BJ (cell line): ENCODE measurements around the gene RUVBL1. TPM values are rescaled to one million over a fixed set of nuclear protein-coding genes. Genes with fewer than 3 reads are reported as not detected.

Experiments used
- CTCF ChIA-PET: fragments of 350-600 bp; formaldehyde crosslinking; extraction: SDS; loops from one replicate; lab custom pipeline; 2021; ENCODE audit warnings: antibody characterized with exemption, inconsistent platforms; lab: Yijun Ruan, JAX
- POLR2A ChIA-PET: fragments of 300-600 bp; sonication (Branson Sonifier 250); formaldehyde crosslinking; extraction: SDS; loops from one replicate; lab custom pipeline; 2021; ENCODE audit warnings: antibody characterized with exemption; lab: Charles Lee
- DNase-seq: peaks from one replicate; pipeline ENCODE4 v3.0.0-alpha.2; 2011; ENCODE audit warnings: low read depth
- H3K27me3 ChIP-seq: 2 replicates; pipeline ENCODE4 v1.6.0; 2011; ENCODE audit warnings: low read length; ENCODE audit not compliant: control insufficient read depth, insufficient read depth
- H3K36me3 ChIP-seq: 2 replicates; pipeline ENCODE4 v1.5.1; 2011; ENCODE audit warnings: low read length; ENCODE audit not compliant: control insufficient read depth, insufficient read depth
- H3K4me3 ChIP-seq: 2 replicates; pipeline ENCODE4 v1.5.1; 2011; ENCODE audit warnings: low read depth, mild to moderate bottlenecking, control low read depth, low read length
- CTCF ChIP-seq: IDR thresholded peaks from 2 replicates; pipeline ENCODE4 v1.5.1; 2011; ENCODE audit warnings: low read depth, mild to moderate bottlenecking, control low read depth, inconsistent platforms, low read length, moderate library complexity; ENCODE audit not compliant: insufficient read depth
- polyA plus RNA-seq: library from polyadenylated mRNA; depleted of rRNA; stranded (reverse); fragments of >200 nt; gene quantifications from 2 replicates; pipeline ENCODE4 v1.2.3, GENCODE V29; 2011; rRNA removed
- small RNA-seq: library from RNA; depleted of rRNA; stranded (forward); fragments of <200 nt; gene quantifications from one replicate; pipeline ENCODE3, GENCODE V24; 2012; ENCODE audit warnings: low replicate concordance, low read depth; ENCODE audit not compliant: insufficient read length

RUVBL1 gene
- polyA plus RNA-seq, 1 experiment: 67.6 TPM

GRCh38 chr3:128036119-128036518 is 87.5 kb downstream of the RUVBL1 start:
- no peak for DNase-seq
- Histone ChIP-seq H3K27me3 (peaks cover 8% of the 10 kb centered on the region), H3K36me3 (no peaks in the 10 kb centered on the region), H3K4me3 (no peak overlapping the region)
- no peak for TF ChIP-seq CTCF
- POLR2A ChIA-PET: no interaction called here
- CTCF ChIA-PET: interaction anchor here (3.0 kb wide), 1 partner anchor 11 kb away, joined by 7 read pairs; no protein-coding TSS in a partner anchor

GRCh38 chr3:128033102-128033501 is 90.5 kb downstream of the RUVBL1 start:
- POLR2A ChIA-PET: no interaction called here
- Histone ChIP-seq H3K36me3 (no peaks in the 10 kb centered on the region), H3K27me3 (peaks cover 7% of the 10 kb centered on the region), H3K4me3 (no peak overlapping the region)
- CTCF ChIA-PET: interaction anchor here (0.8 to 3.0 kb wide), 3 partner anchors 8 to 18 kb away, joined by 3 to 7 read pairs (median 3); no protein-coding TSS in a partner anchor
- DNase-seq: no peak
- no peak for TF ChIP-seq CTCF

Small RNAs within 50 kb of the gene (small RNA-seq; reads per million reads assigned to genes)
- gene RNU2-37P: 2.5 reads per million, percentile 26 among the genes with 10 or more reads in this experiment
- gene RNU6-823P: not detected

Other genes starting within 250 kb of the RUVBL1 start
- not detected in 2 replicates for gene KBTBD12, start 208.6 kb downstream of the RUVBL1 start, polyA plus RNA-seq
- 458 and 510 TPM in 2 replicates for gene SEC61A1, start 71.4 kb downstream of the RUVBL1 start, polyA plus RNA-seq
- 10.9 and 16.3 TPM in 2 replicates for gene EEFSEC, start 29.7 kb upstream of the RUVBL1 start, polyA plus RNA-seq